GM13976 (cell line): Measurements from ENCODE around the gene CD34.
A peak's percentile ranks its signal among the peaks of the same experiment; 100 is the strongest.
"Not testable (repeated sequence)": the region's sequence is repeated elsewhere in the genome, so short reads cannot be mapped to it uniquely, and the experiment has no call there.

Source experiments
- DNase-seq: peaks from one replicate; pipeline ENCODE4 v3.0.0; 2012; ENCODE audit warnings: low spot score
- CTCF ChIP-seq: IDR thresholded peaks from 2 replicates; pipeline ENCODE4 v1.5.1; 2012; ENCODE audit warnings: borderline replicate concordance, mild to moderate bottlenecking; ENCODE audit not compliant: insufficient read depth; ENCODE audit errors: extremely low read depth, missing control alignments, control extremely low read depth
- in situ Hi-C: fragments of 300-500 bp; cut with MboI; formaldehyde crosslinking; loops from one replicate; pipeline ENCODE4 v1.12.0; 2022; ENCODE audit warnings: low sequenced_read_pairs, mixed read lengths, inconsistent platforms; ENCODE audit not compliant: unreplicated experiment

CD34 gene

GRCh38 chr1:207946756-207947155 is 35.8 kb upstream of the CD34 start:
- in situ Hi-C loops: no loop called here
- no peak for TF ChIP-seq CTCF
- DNase-seq: no peak

- no peak for TF ChIP-seq CTCF
- in situ Hi-C loops: no loop called here
- no peak for DNase-seq
Measured at GRCh38 chr1:207944571-207944970, 33.6 kb upstream of the CD34 start.

- peak; percentile 60 for DNase-seq
- in situ Hi-C loops: not testable (repeated sequence)
Measured at GRCh38 chr1:207942337-207942741, 31.4 kb upstream of the CD34 start.

- in situ Hi-C loops: no loop called here
- TF ChIP-seq CTCF: no peak
- no peak for DNase-seq
Measured at GRCh38 chr1:207941665-207942064, 30.7 kb upstream of the CD34 start.

GRCh38 chr1:207938016-207938415 is 27.1 kb upstream of the CD34 start:
- no peak for DNase-seq
- in situ Hi-C loops: no loop called here
- no peak for TF ChIP-seq CTCF

GRCh38 chr1:207937204-207937603 is 26.3 kb upstream of the CD34 start:
- no peak for TF ChIP-seq CTCF
- DNase-seq: no peak
- in situ Hi-C loops: no loop called here

GRCh38 chr1:207935166-207935583 is 24.2 kb upstream of the CD34 start:
- TF ChIP-seq CTCF: no peak
- in situ Hi-C loops: no loop called here
- no peak for DNase-seq
